Activated CD4-positive, CD25-positive, alpha-beta regulatory T cell treated with anti-CD3 and anti-CD28 coated beads, Interleukin-2, amount 50 U/mL, for 16 hours (primary cell): ENCODE data around the gene PANK4.
"Not testable (repeated sequence)": the region's sequence is repeated elsewhere in the genome, so short reads cannot be mapped to it uniquely, and the experiment has no call there.

Source experiments
- DNase-seq: peaks from one replicate; pipeline ENCODE4 v3.0.0-alpha.2; 2020; ENCODE audit warnings: low read depth, low spot score

The PANK4 gene

GRCh38 chr1:2460996-2461751 lies 65.2 kb downstream of the PANK4 start:
- no peak for DNase-seq

GRCh38 chr1:2460203-2460602 lies 66.2 kb downstream of the PANK4 start:
- no peak for DNase-seq

- DNase-seq: no peak
Observed at GRCh38 chr1:2459757-2460156, 66.6 kb downstream of the PANK4 start.

- DNase-seq: not testable (repeated sequence)
Observed at GRCh38 chr1:2459102-2459753, 67.2 kb downstream of the PANK4 start.

- DNase-seq: no peak
Observed at GRCh38 chr1:2458687-2459086, 67.7 kb downstream of the PANK4 start.
